Measurements from ENCODE around the gene PPP1R15A.
"Not testable (repeated sequence)": the region's sequence is repeated elsewhere in the genome, so short reads cannot be mapped to it uniquely, and the experiment has no call there.

Gene PPP1R15A

DNA sequence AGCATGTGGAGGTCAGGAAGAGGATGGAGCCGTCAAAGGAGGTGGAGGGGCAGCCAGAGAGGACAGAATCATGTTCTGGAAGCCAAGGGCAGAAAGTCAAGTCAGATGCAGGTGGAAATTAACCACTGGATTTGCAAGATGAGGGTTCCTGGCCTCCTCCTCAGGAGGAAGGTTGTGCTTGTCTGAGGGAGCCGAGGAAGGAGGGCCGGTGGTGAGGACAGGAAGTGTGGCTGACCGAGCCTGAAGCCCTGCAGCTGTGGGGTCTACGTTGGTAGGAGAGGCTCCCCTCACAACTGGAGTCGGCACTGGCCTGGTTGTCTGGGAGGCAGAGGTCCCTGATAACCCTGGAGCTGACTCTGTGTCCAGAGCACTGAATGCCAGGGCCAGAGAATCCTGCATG is 45.9 kb downstream of the PPP1R15A start:
- no peak for DNase-seq

DNA sequence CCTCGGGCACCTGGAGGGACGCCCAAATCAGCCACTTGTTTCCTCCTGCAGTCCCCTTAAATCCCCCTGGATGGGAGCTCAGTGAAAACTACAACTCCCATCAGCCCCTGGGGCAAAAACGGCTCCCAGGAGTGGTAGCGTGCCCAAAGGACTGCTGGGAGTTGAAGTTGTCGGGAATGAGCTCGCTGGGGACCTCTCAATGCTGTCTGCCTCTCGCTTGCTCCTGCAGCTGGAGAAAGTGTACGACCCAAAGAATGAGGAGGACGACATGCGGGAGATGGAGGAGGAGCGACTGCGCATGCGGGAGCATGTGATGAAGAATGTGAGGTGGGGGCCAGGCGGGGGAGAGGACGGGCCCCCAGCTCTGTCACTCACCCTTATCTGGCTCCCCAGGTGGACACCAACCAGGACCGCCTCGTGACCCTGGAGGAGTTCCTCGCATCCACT is 46.6 kb downstream of the PPP1R15A start:
- no peak for DNase-seq

DNA sequence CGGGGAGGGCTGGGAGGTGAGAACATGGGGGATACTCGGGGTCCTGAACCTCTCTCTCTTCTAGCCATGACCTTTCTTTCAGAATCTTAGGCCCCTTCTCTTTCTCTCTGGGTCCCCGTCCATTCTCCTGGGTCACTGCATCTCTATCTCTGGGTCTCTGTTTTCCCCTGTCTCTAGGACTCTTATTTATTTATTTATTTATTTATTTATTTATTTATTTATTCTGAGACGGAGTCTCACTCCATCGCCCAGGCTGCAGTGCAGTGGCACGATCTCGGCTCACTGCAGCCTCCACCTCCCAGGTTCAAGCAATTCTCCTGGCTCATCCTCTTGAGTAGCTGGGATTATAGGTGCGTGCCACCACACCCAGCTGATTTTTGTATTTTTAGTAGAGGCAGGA is 47.0 kb downstream of the PPP1R15A start:
- DNase-seq = not testable (repeated sequence)

DNA sequence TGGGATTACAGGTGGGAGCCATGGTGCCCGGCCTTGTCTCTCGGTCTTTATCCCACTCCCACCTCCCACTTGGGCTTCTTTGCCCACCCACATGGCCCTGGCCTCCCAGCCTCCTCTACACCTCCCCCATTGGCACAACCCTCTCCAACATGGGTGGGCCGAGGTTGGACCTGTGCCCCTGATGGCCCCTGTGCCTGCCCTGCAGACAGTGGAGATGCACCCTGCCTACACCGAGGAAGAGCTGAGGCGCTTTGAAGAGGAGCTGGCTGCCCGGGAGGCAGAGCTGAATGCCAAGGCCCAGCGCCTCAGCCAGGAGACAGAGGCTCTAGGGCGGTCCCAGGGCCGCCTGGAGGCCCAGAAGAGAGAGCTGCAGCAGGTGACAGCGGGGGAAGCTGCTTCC is 48.7 kb downstream of the PPP1R15A start:
- DNase-seq = no peak

DNA sequence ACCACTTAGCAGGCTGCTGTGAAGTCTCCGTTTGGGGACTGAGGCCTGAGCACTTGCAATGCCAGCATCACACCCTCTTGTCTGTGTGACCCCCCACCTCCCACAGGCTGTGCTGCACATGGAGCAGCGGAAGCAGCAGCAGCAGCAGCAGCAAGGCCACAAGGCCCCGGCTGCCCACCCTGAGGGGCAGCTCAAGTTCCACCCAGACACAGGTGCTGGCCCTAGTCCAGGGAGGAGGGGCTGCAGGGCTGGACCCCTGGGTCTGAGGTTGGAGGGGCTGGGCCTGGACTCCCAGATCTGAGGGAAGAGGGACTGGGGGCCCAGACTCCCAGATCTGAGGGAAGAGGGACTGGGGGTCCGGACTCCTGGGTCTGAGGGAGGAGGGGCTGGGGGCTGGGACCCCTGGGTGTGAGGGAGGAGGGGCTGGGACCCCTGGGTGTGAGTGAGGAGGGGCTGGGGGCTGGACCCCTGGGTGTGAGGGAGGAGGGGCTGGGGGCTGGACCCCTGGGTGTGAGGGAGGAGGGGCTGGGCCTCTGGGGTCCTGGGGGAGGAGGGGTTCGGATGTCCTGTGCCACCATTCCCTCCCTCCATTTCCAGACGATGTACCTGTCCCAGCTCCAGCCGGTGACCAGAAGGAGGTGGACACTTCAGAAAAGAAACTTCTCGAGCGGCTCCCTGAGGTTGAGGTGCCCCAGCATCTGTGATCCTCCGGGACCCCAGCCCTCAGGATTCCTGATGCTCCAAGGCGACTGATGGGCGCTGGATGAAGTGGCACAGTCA is 49.7 kb downstream of the PPP1R15A start:
- no peak for DNase-seq

DNA sequence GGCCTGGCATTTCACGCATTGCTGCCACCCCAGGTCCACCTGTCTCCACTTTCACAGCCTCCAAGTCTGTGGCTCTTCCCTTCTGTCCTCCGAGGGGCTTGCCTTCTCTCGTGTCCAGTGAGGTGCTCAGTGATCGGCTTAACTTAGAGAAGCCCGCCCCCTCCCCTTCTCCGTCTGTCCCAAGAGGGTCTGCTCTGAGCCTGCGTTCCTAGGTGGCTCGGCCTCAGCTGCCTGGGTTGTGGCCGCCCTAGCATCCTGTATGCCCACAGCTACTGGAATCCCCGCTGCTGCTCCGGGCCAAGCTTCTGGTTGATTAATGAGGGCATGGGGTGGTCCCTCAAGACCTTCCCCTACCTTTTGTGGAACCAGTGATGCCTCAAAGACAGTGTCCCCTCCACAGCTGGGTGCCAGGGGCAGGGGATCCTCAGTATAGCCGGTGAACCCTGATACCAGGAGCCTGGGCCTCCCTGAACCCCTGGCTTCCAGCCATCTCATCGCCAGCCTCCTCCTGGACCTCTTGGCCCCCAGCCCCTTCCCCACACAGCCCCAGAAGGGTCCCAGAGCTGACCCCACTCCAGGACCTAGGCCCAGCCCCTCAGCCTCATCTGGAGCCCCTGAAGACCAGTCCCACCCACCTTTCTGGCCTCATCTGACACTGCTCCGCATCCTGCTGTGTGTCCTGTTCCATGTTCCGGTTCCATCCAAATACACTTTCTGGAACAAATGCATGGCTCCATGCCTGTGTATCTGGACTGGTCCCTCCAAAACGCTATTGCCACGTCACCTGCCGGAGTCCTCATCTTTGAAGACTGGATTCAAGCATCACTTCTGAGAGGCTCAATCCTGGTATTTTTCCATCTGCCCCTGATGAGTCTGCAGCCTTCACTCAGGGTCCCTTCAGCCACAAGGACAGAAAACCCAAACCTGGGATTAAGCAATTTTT is 50.6 kb downstream of the PPP1R15A start:
- DNase-seq = no peak

DNA sequence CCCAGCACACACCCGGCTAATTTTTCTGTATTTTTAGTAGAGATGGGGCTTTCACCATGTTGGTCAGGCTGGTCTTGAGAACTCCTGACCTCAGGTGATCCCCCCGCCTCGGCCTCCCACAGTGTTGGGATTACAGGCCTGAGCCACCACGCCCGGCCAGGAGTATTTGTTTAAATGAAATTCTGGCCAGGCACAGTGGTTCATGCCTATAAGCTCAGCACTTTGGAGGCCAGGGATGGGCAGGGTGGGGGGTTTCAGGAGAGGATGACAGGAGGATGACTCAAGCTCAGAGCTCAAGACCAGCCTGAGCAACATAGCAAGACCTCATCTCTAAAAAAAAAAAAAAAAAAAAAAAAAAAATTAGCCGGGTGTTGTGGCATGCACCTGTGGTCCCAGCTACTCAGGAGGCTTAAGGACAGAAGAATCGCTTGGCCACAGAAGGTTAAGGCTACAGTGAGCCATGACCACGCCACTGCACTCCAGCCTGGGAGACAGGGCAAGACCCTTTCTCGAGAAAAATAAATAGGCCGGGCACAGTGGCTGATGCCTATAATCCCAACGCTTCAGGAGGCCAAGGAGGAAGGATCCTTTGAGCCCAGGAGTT is 53.1 kb downstream of the PPP1R15A start:
- DNase-seq = no peak
